ENCODE measurements around the gene SWAP70. TPM values are rescaled to one million over a fixed set of nuclear protein-coding genes. Genes with fewer than 3 reads are reported as not detected.
"Not testable (repeated sequence)": the region's sequence is repeated elsewhere in the genome, so short reads cannot be mapped to it uniquely, and the experiment has no call there.

Gene SWAP70
- total RNA-seq = 10 to 100 TPM in 1 of 2 experiments, 1 to 10 TPM in 1; 7.9 to 10.1 TPM

- CTCF ChIA-PET = interaction anchor here (1.4 to 1.8 kb wide), 2 partner anchors 12 to 95 kb away, joined by 4 to 6 read pairs; no protein-coding TSS in a partner anchor
- Mint-ChIP-seq H3K27ac (peak within 1 kb of the TSS; percentile 71), H3K36me3 (peaks cover 10% of the 10 kb centered on the region), H3K4me1 (peaks cover 19% of the 10 kb centered on the region), H3K27me3 (peaks cover 26% of the 10 kb centered on the region), H3K4me3 (peak within 1 kb of the TSS; percentile 84), H3K9me3 (ENCODE audit: low read depth) (peaks cover 6% of the 10 kb centered on the region)
- ATAC-seq = peak; percentile 98
- DNase-seq = peak; percentile 85
Measured at GRCh38 chr11:9663699-9664275, at the start of gene SWAP70. Gene SWAP70, plus strand, starts transcription at chr11:9664077. Its CDS starts 103 bp downstream, at chr11:9664180.

- ATAC-seq (no peak), DNase-seq (no peak)
- peak overlapping the region; percentile 83 for H3K4me3 Mint-ChIP-seq
- peaks cover 24% of the 10 kb centered on the region for H3K4me1 Mint-ChIP-seq
- CTCF ChIA-PET = no interaction called here
- no peaks in the 10 kb centered on the region for H3K27me3 Mint-ChIP-seq
- H3K27ac Mint-ChIP-seq = no peak overlapping the region
- no peaks in the 10 kb centered on the region for H3K9me3 Mint-ChIP-seq (ENCODE audit: low read depth)
- H3K36me3 Mint-ChIP-seq = no peaks in the 10 kb centered on the region
Measured at GRCh38 chr11:9615031-9615451, 48.8 kb upstream of the SWAP70 start.

GRCh38 chr11:9616042-9616675 is 47.7 kb upstream of the SWAP70 start:
- H3K9me3 Mint-ChIP-seq (ENCODE audit: low read depth) = no peaks in the 10 kb centered on the region
- CTCF ChIA-PET = no interaction called here
- ATAC-seq (no peak), DNase-seq (no peak)
- no peak overlapping the region for H3K27ac Mint-ChIP-seq
- peaks cover 22% of the 10 kb centered on the region for H3K4me1 Mint-ChIP-seq
- no peaks in the 10 kb centered on the region for H3K36me3 Mint-ChIP-seq
- H3K27me3 Mint-ChIP-seq = no peaks in the 10 kb centered on the region
- no peak overlapping the region for H3K4me3 Mint-ChIP-seq

GRCh38 chr11:9616858-9617257 is 47.0 kb upstream of the SWAP70 start:
- CTCF ChIA-PET = no interaction called here

GRCh38 chr11:9617940-9618339 is 45.9 kb upstream of the SWAP70 start:
- Mint-ChIP-seq H3K9me3 (ENCODE audit: low read depth) (no peaks in the 10 kb centered on the region), H3K27ac (no peak overlapping the region), H3K27me3 (no peaks in the 10 kb centered on the region), H3K4me1 (peaks cover 16% of the 10 kb centered on the region), H3K4me3 (no peak overlapping the region), H3K36me3 (no peaks in the 10 kb centered on the region)
- CTCF ChIA-PET = interaction anchor here (1.0 to 1.4 kb wide), 3 partner anchors 17 to 141 kb away, joined by 3 to 6 read pairs (median 6); no protein-coding TSS in a partner anchor
- no peak for DNase-seq
- no peak for ATAC-seq

More at GRCh38 chr11:9616858-9617257, 47.0 kb upstream of the SWAP70 start:
- DNase-seq = no peak
- Mint-ChIP-seq H3K27ac (no peak overlapping the region), H3K4me3 (no peak overlapping the region), H3K4me1 (peaks cover 20% of the 10 kb centered on the region), H3K36me3 (no peaks in the 10 kb centered on the region), H3K27me3 (no peaks in the 10 kb centered on the region), H3K9me3 (ENCODE audit: low read depth) (no peaks in the 10 kb centered on the region)
- ATAC-seq = no peak

- ATAC-seq (no peak), DNase-seq (no peak)
- no peak overlapping the region for H3K27ac Mint-ChIP-seq
- peaks cover 9% of the 10 kb centered on the region for H3K4me1 Mint-ChIP-seq
- H3K9me3 Mint-ChIP-seq (ENCODE audit: low read depth) = no peaks in the 10 kb centered on the region
- H3K4me3 Mint-ChIP-seq = no peak overlapping the region
- H3K27me3 Mint-ChIP-seq = peaks cover 1% of the 10 kb centered on the region
- CTCF ChIA-PET = interaction anchor here (2.5 kb wide), 1 partner anchor 84 kb away, joined by 8 read pairs; no protein-coding TSS in a partner anchor
- H3K36me3 Mint-ChIP-seq = no peaks in the 10 kb centered on the region
Measured at GRCh38 chr11:9619004-9619403, 44.9 kb upstream of the SWAP70 start.

GRCh38 chr11:9619971-9620370 is 43.9 kb upstream of the SWAP70 start:
- no peak for ATAC-seq
- Mint-ChIP-seq H3K4me3 (no peak overlapping the region), H3K9me3 (ENCODE audit: low read depth) (no peaks in the 10 kb centered on the region), H3K4me1 (peaks cover 2% of the 10 kb centered on the region), H3K27me3 (peaks cover 6% of the 10 kb centered on the region), H3K36me3 (no peaks in the 10 kb centered on the region), H3K27ac (no peak overlapping the region)
- CTCF ChIA-PET = interaction anchor here (1.4 to 2.5 kb wide), 2 partner anchors 85 to 128 kb away, joined by 5 to 8 read pairs; no protein-coding TSS in a partner anchor
- no peak for DNase-seq

- H3K4me1 Mint-ChIP-seq; DNase-seq; H3K36me3 Mint-ChIP-seq; ATAC-seq; H3K27ac Mint-ChIP-seq; CTCF ChIA-PET; H3K4me3 Mint-ChIP-seq; H3K9me3 Mint-ChIP-seq (ENCODE audit: low read depth): not testable (repeated sequence)
- H3K27me3 Mint-ChIP-seq = peaks cover 26% of the 10 kb centered on the region
Measured at GRCh38 chr11:9622353-9622752, 41.5 kb upstream of the SWAP70 start.

GRCh38 chr11:9623053-9623452 is 40.8 kb upstream of the SWAP70 start:
- H3K9me3 Mint-ChIP-seq (ENCODE audit: low read depth); DNase-seq; CTCF ChIA-PET; H3K4me3 Mint-ChIP-seq; H3K36me3 Mint-ChIP-seq; H3K4me1 Mint-ChIP-seq; H3K27ac Mint-ChIP-seq; ATAC-seq: not testable (repeated sequence)
- H3K27me3 Mint-ChIP-seq = peaks cover 27% of the 10 kb centered on the region

GRCh38 chr11:9624448-9624847 is 39.4 kb upstream of the SWAP70 start:
- no peaks in the 10 kb centered on the region for H3K4me1 Mint-ChIP-seq
- no peak overlapping the region for H3K27ac Mint-ChIP-seq
- DNase-seq = no peak
- H3K9me3 Mint-ChIP-seq (ENCODE audit: low read depth) = no peaks in the 10 kb centered on the region
- no peaks in the 10 kb centered on the region for H3K36me3 Mint-ChIP-seq
- peaks cover 31% of the 10 kb centered on the region for H3K27me3 Mint-ChIP-seq
- CTCF ChIA-PET = no interaction called here
- H3K4me3 Mint-ChIP-seq = no peak overlapping the region
- ATAC-seq = no peak

GRCh38 chr11:9625162-9625561 is 38.7 kb upstream of the SWAP70 start:
- no peak overlapping the region for H3K4me3 Mint-ChIP-seq
- H3K36me3 Mint-ChIP-seq = no peaks in the 10 kb centered on the region
- H3K27me3 Mint-ChIP-seq = peaks cover 32% of the 10 kb centered on the region
- DNase-seq (no peak), ATAC-seq (no peak)
- no peaks in the 10 kb centered on the region for H3K9me3 Mint-ChIP-seq (ENCODE audit: low read depth)
- CTCF ChIA-PET = no interaction called here
- H3K27ac Mint-ChIP-seq = no peak overlapping the region
- no peaks in the 10 kb centered on the region for H3K4me1 Mint-ChIP-seq

- CTCF ChIA-PET = no interaction called here
- ATAC-seq = no peak
- H3K36me3 Mint-ChIP-seq = no peaks in the 10 kb centered on the region
- H3K4me3 Mint-ChIP-seq = no peak overlapping the region
- no peaks in the 10 kb centered on the region for H3K4me1 Mint-ChIP-seq
- peaks cover 32% of the 10 kb centered on the region for H3K27me3 Mint-ChIP-seq
- no peak for DNase-seq
- no peak overlapping the region for H3K27ac Mint-ChIP-seq
- H3K9me3 Mint-ChIP-seq (ENCODE audit: low read depth) = no peaks in the 10 kb centered on the region
Measured at GRCh38 chr11:9625728-9626127, 38.1 kb upstream of the SWAP70 start.

GRCh38 chr11:9626496-9627394 is 37.1 kb upstream of the SWAP70 start:
- no peak for DNase-seq
- Mint-ChIP-seq H3K27me3 (peaks cover 32% of the 10 kb centered on the region), H3K4me1 (no peaks in the 10 kb centered on the region), H3K9me3 (ENCODE audit: low read depth) (no peaks in the 10 kb centered on the region), H3K4me3 (no peak overlapping the region), H3K36me3 (no peaks in the 10 kb centered on the region), H3K27ac (no peak overlapping the region)
- CTCF ChIA-PET = no interaction called here
- ATAC-seq = no peak
